Retinal pigment epithelial cell (primary cell): ENCODE results near the gene EIF4A2.

Experiments used
- DNase-seq: peaks from one replicate; pipeline ENCODE4 v3.0.0-alpha.2; 2010; ENCODE audit warnings: low read depth
- H3K4me3 ChIP-seq: 2 replicates; pipeline ENCODE4 v1.5.1; 2011; ENCODE audit warnings: mild to moderate bottlenecking, low read length, control low read depth, moderate library complexity
- TF ChIP-seq, protein P1 (sequence below): conservative IDR thresholded peaks from 2 replicates; pipeline ENCODE4 v1.5.1; 2011; ENCODE audit warnings: low read depth, low read length, control low read depth, inconsistent platforms

Gene EIF4A2

DNA sequence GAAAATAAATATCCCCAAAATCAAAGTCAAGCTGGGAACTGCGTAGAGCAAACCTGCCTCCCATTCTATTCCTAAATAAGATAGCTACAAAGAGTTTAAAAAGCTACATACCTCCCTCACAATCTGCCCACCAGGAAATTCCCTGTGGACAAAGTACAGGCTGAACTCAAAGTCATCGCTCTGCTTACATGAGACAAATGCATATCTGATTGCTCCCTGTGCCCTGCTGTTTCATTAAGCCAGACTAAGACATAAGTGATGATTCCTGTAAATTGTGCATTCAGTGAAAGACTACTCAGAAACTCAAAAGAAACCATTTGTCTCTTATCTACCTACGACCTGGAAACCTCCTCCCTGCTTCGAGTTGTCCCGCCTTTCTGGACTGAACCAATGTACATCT is 28.5 kb upstream of the EIF4A2 start:
- TF ChIP-seq, protein P1, sequence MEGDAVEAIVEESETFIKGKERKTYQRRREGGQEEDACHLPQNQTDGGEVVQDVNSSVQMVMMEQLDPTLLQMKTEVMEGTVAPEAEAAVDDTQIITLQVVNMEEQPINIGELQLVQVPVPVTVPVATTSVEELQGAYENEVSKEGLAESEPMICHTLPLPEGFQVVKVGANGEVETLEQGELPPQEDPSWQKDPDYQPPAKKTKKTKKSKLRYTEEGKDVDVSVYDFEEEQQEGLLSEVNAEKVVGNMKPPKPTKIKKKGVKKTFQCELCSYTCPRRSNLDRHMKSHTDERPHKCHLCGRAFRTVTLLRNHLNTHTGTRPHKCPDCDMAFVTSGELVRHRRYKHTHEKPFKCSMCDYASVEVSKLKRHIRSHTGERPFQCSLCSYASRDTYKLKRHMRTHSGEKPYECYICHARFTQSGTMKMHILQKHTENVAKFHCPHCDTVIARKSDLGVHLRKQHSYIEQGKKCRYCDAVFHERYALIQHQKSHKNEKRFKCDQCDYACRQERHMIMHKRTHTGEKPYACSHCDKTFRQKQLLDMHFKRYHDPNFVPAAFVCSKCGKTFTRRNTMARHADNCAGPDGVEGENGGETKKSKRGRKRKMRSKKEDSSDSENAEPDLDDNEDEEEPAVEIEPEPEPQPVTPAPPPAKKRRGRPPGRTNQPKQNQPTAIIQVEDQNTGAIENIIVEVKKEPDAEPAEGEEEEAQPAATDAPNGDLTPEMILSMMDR: no peak
- no peak for DNase-seq
- no peak overlapping the region for H3K4me3 ChIP-seq

DNA sequence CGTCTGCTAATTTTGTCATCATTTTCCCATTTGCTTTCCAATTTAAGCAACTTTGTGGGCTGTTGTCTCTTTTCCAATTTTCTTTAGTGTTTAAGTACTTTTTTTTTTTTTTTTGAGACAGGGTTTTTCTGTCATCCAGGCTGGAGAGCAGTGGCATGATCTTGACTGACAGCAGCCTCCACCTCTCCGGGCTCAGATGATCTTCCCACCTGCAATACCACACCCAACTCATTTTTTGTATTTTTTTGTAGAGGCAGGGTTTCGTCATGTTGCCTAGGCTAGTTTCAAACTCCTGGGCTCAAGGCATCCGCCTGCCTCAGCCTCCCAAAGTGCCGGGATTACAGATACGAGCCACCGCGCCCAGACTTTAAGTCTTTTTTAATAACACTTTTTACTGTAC is 26.2 kb upstream of the EIF4A2 start:
- TF ChIP-seq, protein P1: no peak
- no peak overlapping the region for H3K4me3 ChIP-seq
- DNase-seq: no peak

DNA sequence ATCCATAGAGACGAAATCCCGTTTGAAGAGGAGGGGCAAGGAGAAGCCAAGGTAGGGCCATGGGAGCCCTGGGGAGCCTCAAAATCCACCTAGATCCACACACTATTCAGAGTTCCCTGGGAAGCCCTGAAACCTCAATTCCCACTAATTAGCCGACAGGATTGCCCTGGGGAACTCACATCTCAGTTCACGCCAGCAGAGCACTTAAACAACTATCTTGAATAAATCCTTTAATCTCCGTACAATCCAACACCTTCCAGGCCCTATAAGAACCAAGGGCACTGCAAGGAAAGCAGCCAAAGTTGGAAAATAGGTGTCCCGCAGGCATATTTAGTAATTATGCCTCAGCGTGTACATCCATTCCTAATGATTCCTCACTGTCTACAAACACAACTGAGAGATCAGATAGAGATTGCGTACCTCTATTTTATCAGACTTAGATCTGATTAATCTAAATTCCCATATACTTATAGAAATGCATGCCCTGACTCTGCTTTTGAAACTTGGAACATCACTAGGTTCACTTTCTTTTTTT is 25.6 kb upstream of the EIF4A2 start:
- H3K4me3 ChIP-seq: no peak overlapping the region
- peak; percentile 28 for DNase-seq
- TF ChIP-seq, protein P1: no peak

DNA sequence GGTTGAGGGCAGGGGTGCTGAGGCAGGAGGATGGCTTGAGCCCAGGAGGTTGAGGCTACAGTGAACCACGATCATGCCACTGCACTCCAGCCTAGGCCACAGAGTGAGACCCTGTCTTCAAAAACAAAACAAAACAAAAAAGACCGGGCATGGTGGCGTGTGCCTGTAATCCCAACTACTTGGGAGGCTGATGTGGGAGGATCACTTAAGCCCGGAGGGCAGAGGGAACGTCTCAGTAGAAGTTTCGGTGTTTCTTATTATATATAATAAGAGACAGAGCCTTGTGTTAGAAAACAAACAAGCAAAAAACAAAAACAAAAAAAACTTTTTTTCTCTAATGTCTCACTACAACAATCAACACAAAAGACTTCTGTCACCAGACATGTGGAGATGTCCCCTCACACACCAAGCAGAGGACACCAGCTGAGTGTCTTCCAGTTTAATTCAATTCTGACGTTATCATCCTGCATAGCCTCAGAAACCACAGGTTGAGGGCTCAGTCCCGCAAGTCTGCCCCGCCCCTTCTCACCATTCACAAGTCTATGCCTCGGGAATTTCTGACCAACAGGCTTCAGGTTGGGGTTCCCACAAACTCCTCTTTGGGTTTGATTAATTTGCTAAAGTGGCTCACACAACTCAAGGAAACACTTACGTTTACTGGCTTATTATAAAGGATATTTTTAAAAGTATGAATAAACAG is 24.0 kb upstream of the EIF4A2 start:
- H3K4me3 ChIP-seq: no peak overlapping the region
- TF ChIP-seq, protein P1: no peak

DNA sequence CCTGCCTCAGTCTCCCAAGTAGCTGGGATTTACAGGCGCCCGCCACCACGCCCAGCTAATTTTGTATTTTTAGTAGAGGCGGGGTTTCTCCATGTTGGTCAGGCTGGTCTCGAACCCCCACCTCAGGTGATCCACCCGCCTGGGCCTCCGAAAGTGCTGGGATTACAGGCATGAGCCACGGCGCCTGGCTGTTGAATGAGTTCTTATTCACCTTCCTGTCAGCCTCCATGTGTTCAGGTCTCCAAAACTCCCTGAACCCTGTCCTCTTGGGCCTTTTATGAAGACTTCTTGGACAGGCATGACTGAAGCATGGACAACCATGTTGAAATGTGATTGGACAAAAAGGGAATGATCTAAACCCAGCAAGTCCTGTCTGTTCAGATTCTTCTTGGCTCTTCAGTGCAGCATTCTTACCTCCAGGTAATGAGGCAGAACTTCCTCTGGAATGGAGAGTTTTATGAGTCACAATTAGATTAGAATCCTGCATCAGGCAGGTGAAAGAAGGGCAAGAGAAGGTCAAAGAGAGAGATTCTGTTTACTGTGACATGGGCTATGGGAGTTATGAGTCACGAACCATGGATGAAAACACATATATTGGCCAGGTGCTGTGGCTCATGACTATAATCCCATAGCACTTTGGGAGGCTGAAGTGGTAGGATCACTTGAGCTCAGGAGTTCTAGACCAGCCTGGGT is 23.1 kb upstream of the EIF4A2 start:
- TF ChIP-seq, protein P1: no peak
- H3K4me3 ChIP-seq: no peak overlapping the region
- DNase-seq: no peak

More for the DNA sequence above, 24.0 kb upstream of the EIF4A2 start:
- DNase-seq: no peak

DNA sequence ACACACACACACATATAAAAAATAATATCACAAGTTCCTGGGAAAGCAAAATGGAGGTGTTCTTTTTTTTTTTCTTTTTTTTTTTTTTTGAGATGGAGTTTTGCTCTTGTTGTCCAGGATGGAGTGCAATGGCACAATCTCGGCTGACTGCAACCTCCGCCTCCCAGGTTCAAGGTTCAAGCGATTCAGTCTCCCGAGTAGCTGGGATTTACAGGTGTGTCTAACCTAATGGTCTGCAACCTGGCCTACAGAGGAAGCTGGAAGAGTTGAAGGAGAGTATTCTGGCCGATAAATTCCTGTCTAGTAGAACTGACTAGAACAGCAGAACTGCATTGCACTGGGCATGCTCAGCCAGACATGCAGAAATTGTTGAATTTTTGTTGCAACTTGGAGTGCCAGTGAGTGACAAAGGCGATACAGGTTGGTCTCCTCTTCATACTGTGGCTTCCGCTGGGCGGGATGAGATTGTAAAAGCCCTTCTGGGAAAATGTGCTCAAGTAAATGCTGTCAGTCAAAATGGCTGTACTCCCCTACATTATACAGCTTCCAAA is 22.4 kb upstream of the EIF4A2 start:
- DNase-seq: no peak
- TF ChIP-seq, protein P1: no peak
- H3K4me3 ChIP-seq: no peak overlapping the region
